Epithelial cell of proximal tubule (primary cell): ENCODE measurements around the gene TMEM181. TPM values are rescaled to one million over a fixed set of nuclear protein-coding genes. Genes with fewer than 3 reads are reported as not detected.
"Not testable (repeated sequence)": the region's sequence is repeated elsewhere in the genome, so short reads cannot be mapped to it uniquely, and the experiment has no call there.

ENCODE experiments used
- DNase-seq: peaks from one replicate; pipeline ENCODE4 v3.0.0-alpha.2; 2011; ENCODE audit warnings: low read depth
- H3K4me3 ChIP-seq: 2 replicates; pipeline ENCODE4 v1.5.1; 2011; ENCODE audit warnings: low read depth, mild to moderate bottlenecking, low read length
- CTCF ChIP-seq: conservative IDR thresholded peaks from 2 replicates; pipeline ENCODE4 v1.5.1; 2012; ENCODE audit warnings: low read depth, mild to moderate bottlenecking, low read length
- total RNA-seq: library from RNA; depleted of rRNA; stranded (reverse); fragments of >200 nt; gene quantifications from 2 replicates; pipeline ENCODE4 v1.2.3, GENCODE V29; 2015

Gene TMEM181
- total RNA-seq, 1 donor from 2014 or later: 16.5 TPM

GRCh38 chr6:158596861-158597260, 37.0 kb downstream of the TMEM181 start:
- no peak for DNase-seq
- no peak overlapping the region for H3K4me3 ChIP-seq
- no peak for TF ChIP-seq CTCF

- no peak for TF ChIP-seq CTCF
- no peak overlapping the region for H3K4me3 ChIP-seq
- no peak for DNase-seq
These were observed 37.7 kb downstream of the TMEM181 start for GRCh38 chr6:158597565-158597964.

GRCh38 chr6:158599635-158600034, 39.7 kb downstream of the TMEM181 start:
- TF ChIP-seq CTCF: no peak
- DNase-seq: no peak

GRCh38 chr6:158603261-158604047, 43.6 kb downstream of the TMEM181 start:
- DNase-seq: no peak
- no peak for TF ChIP-seq CTCF
- no peak overlapping the region for H3K4me3 ChIP-seq

More at GRCh38 chr6:158599635-158600034, 39.7 kb downstream of the TMEM181 start:
- H3K4me3 ChIP-seq: no peak overlapping the region

- no peak overlapping the region for H3K4me3 ChIP-seq
- TF ChIP-seq CTCF: no peak
- no peak for DNase-seq
These were observed 44.1 kb downstream of the TMEM181 start for GRCh38 chr6:158604048-158604406.

- DNase-seq: peak; percentile 26
- H3K4me3 ChIP-seq: no peak overlapping the region
- peak; percentile 84 for TF ChIP-seq CTCF
These were observed 45.5 kb downstream of the TMEM181 start for GRCh38 chr6:158605266-158605878.

- DNase-seq, H3K4me3 ChIP-seq: not testable (repeated sequence)
These were observed 46.1 kb downstream of the TMEM181 start for GRCh38 chr6:158606011-158606410.
